ENCODE data around the gene KIAA1671. TPM values are rescaled to one million over a fixed set of nuclear protein-coding genes. Genes with fewer than 3 reads are reported as not detected.

KIAA1671 gene
- total and polyA plus RNA-seq, 2 of the 4 experiments (the other 2 are of a cell fraction), result 0.02 TPM; not detected in 1

DNA sequence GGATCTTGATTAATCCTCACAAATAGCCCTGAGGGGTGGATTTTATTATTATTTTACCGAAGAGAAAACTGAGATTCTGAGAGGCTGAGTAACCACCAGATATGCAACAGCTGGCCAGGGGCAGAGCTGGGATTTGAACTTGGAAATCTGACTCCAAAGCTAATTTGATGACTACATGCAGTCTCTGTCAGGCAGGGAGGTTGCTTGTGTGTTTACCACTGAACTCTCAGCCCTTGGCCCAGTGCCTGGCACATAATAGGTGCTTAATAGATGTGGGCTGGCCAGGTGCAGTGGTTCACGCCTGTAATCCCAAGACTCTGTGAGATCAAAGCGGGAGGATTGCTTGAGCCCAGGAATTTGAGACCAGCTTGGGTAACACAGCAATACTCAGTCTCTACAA lies 125.4 kb downstream of the KIAA1671 start:
- Histone ChIP-seq H4K20me1 (ENCODE audit: insufficient read depth, low read length) (no peaks in the 10 kb centered on the region), H3K79me1 (ENCODE audit: low read depth in 1 of 2, low read length in 2 of 2) (no peaks in the 10 kb centered on the region), H2AFZ (replicated peaks; ENCODE audit: low read length, poor library complexity) (no peak overlapping the region), H4K91ac (ENCODE audit: insufficient read depth, low read depth, low read length) (no peak overlapping the region), H2AK9ac (replicated peaks; ENCODE audit: low read depth, low read length, poor library complexity) (no peak overlapping the region), H4K5ac (ENCODE audit: low read depth, low read length) (no peak overlapping the region), H4K8ac (ENCODE audit: low read depth in 2 of 2, low read length in 2 of 2) (no peak overlapping the region), H3K14ac (replicated peaks; ENCODE audit: low read depth, low read length) (no peak overlapping the region), H2BK20ac (ENCODE audit: low read depth, low read length) (no peak overlapping the region), H3K4ac (ENCODE audit: low read depth, low read length) (no peak overlapping the region), H3K36me3 (ENCODE audit: control insufficient read depth, insufficient read depth, low read length) (no peaks in the 10 kb centered on the region), H3K23ac (ENCODE audit: low read depth, low read length) (no peak overlapping the region), H3K4me2 (ENCODE audit: low read depth, low read length) (no peak overlapping the region), H2BK15ac (ENCODE audit: low read depth, low read length) (no peak overlapping the region), H3K27me3 (ENCODE audit: control insufficient read depth, insufficient read depth, low read length) (no peaks in the 10 kb centered on the region; the same call in 1 of the 2 replicates), H3K4me3 (ENCODE audit: insufficient read depth, low read depth, low read length) (no peak overlapping the region), H2BK120ac (ENCODE audit: low read depth, low read length) (no peak overlapping the region), H3K27ac (ENCODE audit: insufficient read depth, low read length) (no peak overlapping the region), H3K9me3 (ENCODE audit: control insufficient read depth, insufficient read depth, low read length) (no peaks in the 10 kb centered on the region), H3K18ac (ENCODE audit: low read depth, low read length) (no peak overlapping the region), H3K56ac (ENCODE audit: extremely low read depth, insufficient read depth, low read length) (no peak overlapping the region), H3K4me1 (ENCODE audit: control insufficient read depth, insufficient read depth, low read length) (no peaks in the 10 kb centered on the region), H3K9ac (ENCODE audit: low read depth, low read length) (no peak overlapping the region), H2AK5ac (ENCODE audit: low read depth, low read length) (no peak overlapping the region), H2BK5ac (ENCODE audit: low read depth, low read length, poor library complexity, severe bottlenecking) (no peak overlapping the region), H3K9me1 (ENCODE audit: insufficient read depth, low read length) (no peaks in the 10 kb centered on the region)
- dilution Hi-C loops (cut with HindIII; ENCODE audit: low sequenced_read_pairs, unreplicated experiment) (no loop called here), in situ Hi-C loops (cut with MboI; ENCODE audit: low sequenced_read_pairs) (no loop called here), intact Hi-C loops (cut with micrococcal nuclease) (no loop called here)
- no TSS peak for BruUV-seq (replicated peaks)
- ChIA-PET CTCF (no interaction called here), POLR2A (ENCODE audit: unreplicated experiment) (no interaction called here)
- WGBS, 2 experiments (ENCODE audit: extremely low coverage in 2 of 2, insufficient read length in 1 of 2), result 0% methylated on average over 1 of the region's 3 CpGs; no CpG with 5 or more reads in 1 of the 2 experiments
- ATAC-seq (ENCODE audit: low read depth) (no peak), DNase-seq (no peak)
- TF ChIP-seq MAFK (IDR thresholded peaks at IDR 0.05; ENCODE audit: low read depth, low read length) (no peak), MAZ (IDR thresholded peaks at IDR 0.05; ENCODE audit: borderline replicate concordance, low read depth, low read length) (no peak), MXI1 (IDR thresholded peaks at IDR 0.05; ENCODE audit: borderline replicate concordance, low read depth, low read length) (no peak), BHLHE40 (IDR thresholded peaks at IDR 0.05; ENCODE audit: low read depth, low read length) (no peak), NFE2L2 (IDR thresholded peaks at IDR 0.05; ENCODE audit: low read depth, low read length) (no peak), RFX5 (IDR thresholded peaks at IDR 0.05; ENCODE audit: low read depth, low read length) (no peak), FOS (IDR thresholded peaks at IDR 0.05; ENCODE audit: low read depth, low read length) (no peak), CEBPB (IDR thresholded peaks at IDR 0.05; ENCODE audit: low read depth, low read length) (no peak), SMC3 (IDR thresholded peaks at IDR 0.05; ENCODE audit: low read depth, low read length) (no peak), CHD1 (IDR thresholded peaks at IDR 0.05; ENCODE audit: low read depth, low read length) (no peak), RCOR1 (IDR thresholded peaks at IDR 0.05; ENCODE audit: insufficient replicate concordance, low read length) (no peak), POLR2A (IDR thresholded peaks at IDR 0.05; ENCODE audit: low read depth, low read length) (no peak)
- TF ChIP-seq, protein P1, sequence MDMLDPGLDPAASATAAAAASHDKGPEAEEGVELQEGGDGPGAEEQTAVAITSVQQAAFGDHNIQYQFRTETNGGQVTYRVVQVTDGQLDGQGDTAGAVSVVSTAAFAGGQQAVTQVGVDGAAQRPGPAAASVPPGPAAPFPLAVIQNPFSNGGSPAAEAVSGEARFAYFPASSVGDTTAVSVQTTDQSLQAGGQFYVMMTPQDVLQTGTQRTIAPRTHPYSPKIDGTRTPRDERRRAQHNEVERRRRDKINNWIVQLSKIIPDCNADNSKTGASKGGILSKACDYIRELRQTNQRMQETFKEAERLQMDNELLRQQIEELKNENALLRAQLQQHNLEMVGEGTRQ (IDR thresholded peaks at IDR 0.05; ENCODE audit: low read depth, low read length), result no peak
- TF ChIP-seq, protein P2, sequence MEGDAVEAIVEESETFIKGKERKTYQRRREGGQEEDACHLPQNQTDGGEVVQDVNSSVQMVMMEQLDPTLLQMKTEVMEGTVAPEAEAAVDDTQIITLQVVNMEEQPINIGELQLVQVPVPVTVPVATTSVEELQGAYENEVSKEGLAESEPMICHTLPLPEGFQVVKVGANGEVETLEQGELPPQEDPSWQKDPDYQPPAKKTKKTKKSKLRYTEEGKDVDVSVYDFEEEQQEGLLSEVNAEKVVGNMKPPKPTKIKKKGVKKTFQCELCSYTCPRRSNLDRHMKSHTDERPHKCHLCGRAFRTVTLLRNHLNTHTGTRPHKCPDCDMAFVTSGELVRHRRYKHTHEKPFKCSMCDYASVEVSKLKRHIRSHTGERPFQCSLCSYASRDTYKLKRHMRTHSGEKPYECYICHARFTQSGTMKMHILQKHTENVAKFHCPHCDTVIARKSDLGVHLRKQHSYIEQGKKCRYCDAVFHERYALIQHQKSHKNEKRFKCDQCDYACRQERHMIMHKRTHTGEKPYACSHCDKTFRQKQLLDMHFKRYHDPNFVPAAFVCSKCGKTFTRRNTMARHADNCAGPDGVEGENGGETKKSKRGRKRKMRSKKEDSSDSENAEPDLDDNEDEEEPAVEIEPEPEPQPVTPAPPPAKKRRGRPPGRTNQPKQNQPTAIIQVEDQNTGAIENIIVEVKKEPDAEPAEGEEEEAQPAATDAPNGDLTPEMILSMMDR (conservative IDR thresholded peaks at IDR 0.05; ENCODE audit: low read depth, low read length), result no peak
